T-helper 17 cell (primary cell): Measurements from ENCODE around the gene ZNF148. TPM values are rescaled to one million over a fixed set of nuclear protein-coding genes. Genes with fewer than 3 reads are reported as not detected.

Source experiments
- ATAC-seq: fragments of 150-1000 bp; cut with Tn5 transposase; 2 replicates; pipeline ENCODE4 v1.10.0; 2021; ENCODE audit warnings: mild to moderate bottlenecking, moderate library complexity
- DNase-seq, 3 donors: peaks; one replicate each; pipeline versions ENCODE4 v3.0.0 to v3.0.0-alpha.2; 2020 to 2021
- H3K9me3 ChIP-seq: one replicate; pipeline ENCODE4 v1.7.0; 2013; ENCODE audit warnings: low read length, mild to moderate bottlenecking; ENCODE audit not compliant: control insufficient read depth, poor library complexity, severe bottlenecking
- H3K27ac Mint-ChIP-seq: one replicate; pipeline ENCODE4 v1.8.0; 2022; ENCODE audit warnings: mild to moderate bottlenecking, moderate library complexity, mixed read lengths
- H3K27me3 Mint-ChIP-seq: one replicate; pipeline ENCODE4 v1.8.0; 2022; ENCODE audit warnings: mixed read lengths
- H3K36me3 Mint-ChIP-seq: one replicate; pipeline ENCODE4 v1.8.0; 2022; ENCODE audit warnings: low read depth, mixed read lengths
- H3K4me1 Mint-ChIP-seq: one replicate; pipeline ENCODE4 v1.8.0; 2022; ENCODE audit warnings: mild to moderate bottlenecking, mixed read lengths
- H3K4me3 Mint-ChIP-seq: one replicate; pipeline ENCODE4 v1.8.0; 2022; ENCODE audit warnings: mild to moderate bottlenecking, moderate library complexity, mixed read lengths
- total RNA-seq, 4 donors: library from RNA in 2 of 4; stranded (reverse) in 2 of 4; gene quantifications; one replicate each; pipeline ENCODE4 v1.2.3 and lab custom pipeline; 2022 to 2026

ZNF148 gene
- total RNA-seq, 2 donors from 2014 or later: 40.0 to 40.8 TPM

- H3K4me1 Mint-ChIP-seq: peaks cover 68% of the 10 kb centered on the region
- no peaks in the 10 kb centered on the region for H3K27me3 Mint-ChIP-seq
- H3K36me3 Mint-ChIP-seq: peaks cover 17% of the 10 kb centered on the region
- H3K27ac Mint-ChIP-seq: peak overlapping the region; percentile 29
- no peak overlapping the region for H3K4me3 Mint-ChIP-seq
- no peak for DNase-seq
- ATAC-seq: no peak
- no peaks in the 10 kb centered on the region for H3K9me3 ChIP-seq
Measured at GRCh38 chr3:125366132-125366531, 9.0 kb downstream of the ZNF148 start.

- peaks cover 74% of the 10 kb centered on the region for H3K4me1 Mint-ChIP-seq
- H3K36me3 Mint-ChIP-seq: peaks cover 16% of the 10 kb centered on the region
- H3K27me3 Mint-ChIP-seq: no peaks in the 10 kb centered on the region
- H3K4me3 Mint-ChIP-seq: no peak overlapping the region
- no peaks in the 10 kb centered on the region for H3K9me3 ChIP-seq
- DNase-seq (no peak), ATAC-seq (no peak)
- no peak overlapping the region for H3K27ac Mint-ChIP-seq
Measured at GRCh38 chr3:125359700-125360099, 15.4 kb downstream of the ZNF148 start.

- DNase-seq (no peak), ATAC-seq (no peak)
- peaks cover 12% of the 10 kb centered on the region for H3K36me3 Mint-ChIP-seq
- H3K27me3 Mint-ChIP-seq: no peaks in the 10 kb centered on the region
- H3K9me3 ChIP-seq: no peaks in the 10 kb centered on the region
- H3K4me1 Mint-ChIP-seq: peaks cover 69% of the 10 kb centered on the region
- peak overlapping the region; percentile 84 for H3K27ac Mint-ChIP-seq
- H3K4me3 Mint-ChIP-seq: no peak overlapping the region
Measured at GRCh38 chr3:125358923-125359322, 16.2 kb downstream of the ZNF148 start.

- Mint-ChIP-seq H3K27ac (peak overlapping the region; percentile 84), H3K36me3 (peaks cover 12% of the 10 kb centered on the region), H3K27me3 (no peaks in the 10 kb centered on the region), H3K4me3 (peak overlapping the region; percentile 84), H3K4me1 (peaks cover 63% of the 10 kb centered on the region)
- DNase-seq (no peak), ATAC-seq (no peak)
- H3K9me3 ChIP-seq: no peaks in the 10 kb centered on the region
Measured at GRCh38 chr3:125357837-125358236, 17.3 kb downstream of the ZNF148 start.

GRCh38 chr3:125357032-125357658 lies 18.0 kb downstream of the ZNF148 start:
- DNase-seq: peak in 1 of 3 donors; percentile 33
- H3K9me3 ChIP-seq: no peaks in the 10 kb centered on the region
- peak overlapping the region; percentile 84 for H3K4me3 Mint-ChIP-seq
- peaks cover 58% of the 10 kb centered on the region for H3K4me1 Mint-ChIP-seq
- ATAC-seq: peak; percentile 92
- peaks cover 9% of the 10 kb centered on the region for H3K36me3 Mint-ChIP-seq
- no peaks in the 10 kb centered on the region for H3K27me3 Mint-ChIP-seq
- peak overlapping the region; percentile 84 for H3K27ac Mint-ChIP-seq

GRCh38 chr3:125356140-125357026 lies 18.7 kb downstream of the ZNF148 start:
- H3K27ac Mint-ChIP-seq: peak overlapping the region; percentile 67
- peaks cover 8% of the 10 kb centered on the region for H3K36me3 Mint-ChIP-seq
- no peaks in the 10 kb centered on the region for H3K27me3 Mint-ChIP-seq
- peaks cover 53% of the 10 kb centered on the region for H3K4me1 Mint-ChIP-seq
- DNase-seq (no peak), ATAC-seq (peak; percentile 5)
- peak overlapping the region; percentile 84 for H3K4me3 Mint-ChIP-seq
- no peaks in the 10 kb centered on the region for H3K9me3 ChIP-seq

GRCh38 chr3:125353659-125354058 lies 21.5 kb downstream of the ZNF148 start:
- Mint-ChIP-seq H3K36me3 (peaks cover 4% of the 10 kb centered on the region), H3K27me3 (no peaks in the 10 kb centered on the region), H3K27ac (peak overlapping the region; percentile 16), H3K4me3 (no peak overlapping the region), H3K4me1 (peaks cover 46% of the 10 kb centered on the region)
- DNase-seq (no peak), ATAC-seq (no peak)
- no peaks in the 10 kb centered on the region for H3K9me3 ChIP-seq

- peaks cover 2% of the 10 kb centered on the region for H3K36me3 Mint-ChIP-seq
Measured at GRCh38 chr3:125353128-125353527, 22.0 kb downstream of the ZNF148 start.

GRCh38 chr3:125351814-125352456 lies 23.2 kb downstream of the ZNF148 start:
- peaks cover 2% of the 10 kb centered on the region for H3K9me3 ChIP-seq
- Mint-ChIP-seq H3K36me3 (peaks cover 2% of the 10 kb centered on the region), H3K27ac (no peak overlapping the region), H3K4me1 (peaks cover 41% of the 10 kb centered on the region), H3K27me3 (no peaks in the 10 kb centered on the region), H3K4me3 (no peak overlapping the region)
- ATAC-seq (no peak), DNase-seq (no peak)

More at GRCh38 chr3:125353128-125353527, 22.0 kb downstream of the ZNF148 start:
- H3K27ac Mint-ChIP-seq: peak overlapping the region; percentile 16
- H3K27me3 Mint-ChIP-seq: no peaks in the 10 kb centered on the region
- H3K4me3 Mint-ChIP-seq: no peak overlapping the region
- ATAC-seq (no peak), DNase-seq (no peak)
- H3K9me3 ChIP-seq: no peaks in the 10 kb centered on the region
- H3K4me1 Mint-ChIP-seq: peaks cover 45% of the 10 kb centered on the region

- H3K4me3 Mint-ChIP-seq: no peak overlapping the region
- no peaks in the 10 kb centered on the region for H3K27me3 Mint-ChIP-seq
- peaks cover 2% of the 10 kb centered on the region for H3K36me3 Mint-ChIP-seq
- ATAC-seq: no peak
- no peak for DNase-seq
- peaks cover 36% of the 10 kb centered on the region for H3K4me1 Mint-ChIP-seq
- H3K9me3 ChIP-seq: peaks cover 2% of the 10 kb centered on the region
- no peak overlapping the region for H3K27ac Mint-ChIP-seq
Measured at GRCh38 chr3:125351152-125351551, 24.0 kb downstream of the ZNF148 start.

GRCh38 chr3:125350597-125350996 lies 24.5 kb downstream of the ZNF148 start:
- Mint-ChIP-seq H3K27me3 (no peaks in the 10 kb centered on the region), H3K4me1 (peaks cover 31% of the 10 kb centered on the region), H3K36me3 (peaks cover 2% of the 10 kb centered on the region), H3K4me3 (no peak overlapping the region), H3K27ac (no peak overlapping the region)
- ATAC-seq: no peak
- H3K9me3 ChIP-seq: peaks cover 2% of the 10 kb centered on the region
- DNase-seq: no peak

- Mint-ChIP-seq H3K4me1 (peaks cover 25% of the 10 kb centered on the region), H3K27me3 (no peaks in the 10 kb centered on the region), H3K36me3 (peaks cover 3% of the 10 kb centered on the region), H3K4me3 (no peak overlapping the region), H3K27ac (peak overlapping the region; percentile 2)
- peaks cover 2% of the 10 kb centered on the region for H3K9me3 ChIP-seq
- ATAC-seq (no peak), DNase-seq (no peak)
Measured at GRCh38 chr3:125349556-125350165, 25.5 kb downstream of the ZNF148 start.

GRCh38 chr3:125349055-125349454 lies 26.1 kb downstream of the ZNF148 start:
- H3K36me3 Mint-ChIP-seq: peaks cover 6% of the 10 kb centered on the region
- no peak overlapping the region for H3K27ac Mint-ChIP-seq
- no peaks in the 10 kb centered on the region for H3K27me3 Mint-ChIP-seq
- peaks cover 29% of the 10 kb centered on the region for H3K4me1 Mint-ChIP-seq
- ATAC-seq: no peak
- peak overlapping the region; percentile 22 for H3K4me3 Mint-ChIP-seq
- no peak for DNase-seq
- H3K9me3 ChIP-seq: peaks cover 2% of the 10 kb centered on the region
